Measurements from ENCODE around the gene ANKRD39. TPM values are rescaled to one million over a fixed set of nuclear protein-coding genes. Genes with fewer than 3 reads are reported as not detected.
A peak's percentile ranks its signal among the peaks of the same experiment; 100 is the strongest.

The ANKRD39 gene
- polyA plus RNA-seq, 3 donors = 6.2 to 8.6 (median 8.2) TPM

- no peak for DNase-seq (ENCODE audit: extremely low read depth in 1 of 11, low read depth in 9 of 11, low spot score in 4 of 11)
Measured at GRCh38 chr2:96877631-96878092, 19.8 kb upstream of the ANKRD39 start.

GRCh38 chr2:96877042-96877451 is 19.2 kb upstream of the ANKRD39 start:
- no peak for DNase-seq (ENCODE audit: extremely low read depth in 1 of 11, low read depth in 9 of 11, low spot score in 4 of 11)

- no peak for DNase-seq (ENCODE audit: extremely low read depth in 1 of 11, low read depth in 9 of 11, low spot score in 4 of 11)
Measured at GRCh38 chr2:96876269-96877041, 18.6 kb upstream of the ANKRD39 start.

- DNase-seq (ENCODE audit: extremely low read depth in 1 of 11, low read depth in 9 of 11, low spot score in 4 of 11) = no peak
Measured at GRCh38 chr2:96875498-96876268, 17.9 kb upstream of the ANKRD39 start.

GRCh38 chr2:96874198-96874831 is 16.5 kb upstream of the ANKRD39 start:
- DNase-seq (ENCODE audit: extremely low read depth in 1 of 11, low read depth in 9 of 11, low spot score in 4 of 11) = no peak

- no peak for DNase-seq (ENCODE audit: extremely low read depth in 1 of 11, low read depth in 9 of 11, low spot score in 4 of 11)
Measured at GRCh38 chr2:96873651-96874096, 15.9 kb upstream of the ANKRD39 start.

- no peak for DNase-seq (ENCODE audit: extremely low read depth in 1 of 11, low read depth in 9 of 11, low spot score in 4 of 11)
Measured at GRCh38 chr2:96872591-96873349, 15.0 kb upstream of the ANKRD39 start.

- no peak for DNase-seq (ENCODE audit: extremely low read depth in 1 of 11, low read depth in 9 of 11, low spot score in 4 of 11)
Measured at GRCh38 chr2:96870626-96871255, 12.9 kb upstream of the ANKRD39 start.

- no peak for DNase-seq (ENCODE audit: extremely low read depth in 1 of 11, low read depth in 9 of 11, low spot score in 4 of 11)
Measured at GRCh38 chr2:96869822-96870625, 12.2 kb upstream of the ANKRD39 start, which contains the start of gene SEMA4C. Gene SEMA4C (minus strand): TSS chr2:96870080. CDS start chr2:96867886, 2,194 bp downstream.

GRCh38 chr2:96869281-96869821 is 11.5 kb upstream of the ANKRD39 start:
- peak in 6 of 11 donors; percentile 70 to 81 (median 74) for DNase-seq (ENCODE audit: extremely low read depth in 1 of 11, low read depth in 9 of 11, low spot score in 4 of 11)

GRCh38 chr2:96868555-96869280 is 10.9 kb upstream of the ANKRD39 start:
- DNase-seq (ENCODE audit: extremely low read depth in 1 of 11, low read depth in 9 of 11, low spot score in 4 of 11) = peak in 10 of 11 donors; percentile 71 to 88 (median 84)

GRCh38 chr2:96867756-96868554 is 10.1 kb upstream of the ANKRD39 start:
- no peak for DNase-seq (ENCODE audit: extremely low read depth in 1 of 11, low read depth in 9 of 11, low spot score in 4 of 11)

GRCh38 chr2:96866986-96867755 is 9.4 kb upstream of the ANKRD39 start:
- DNase-seq (ENCODE audit: extremely low read depth in 1 of 11, low read depth in 9 of 11, low spot score in 4 of 11) = no peak

- no peak for DNase-seq (ENCODE audit: extremely low read depth in 1 of 11, low read depth in 9 of 11, low spot score in 4 of 11)
Measured at GRCh38 chr2:96866586-96866985, 8.8 kb upstream of the ANKRD39 start.

GRCh38 chr2:96866149-96866548 is 8.3 kb upstream of the ANKRD39 start:
- DNase-seq (ENCODE audit: extremely low read depth in 1 of 11, low read depth in 9 of 11, low spot score in 4 of 11) = no peak
